KBM-7 (cell line): ENCODE results near the gene GPR132.
A peak's percentile ranks its signal among the peaks of the same experiment; 100 is the strongest.
"Not testable (repeated sequence)": the region's sequence is repeated elsewhere in the genome, so short reads cannot be mapped to it uniquely, and the experiment has no call there.

Experiments used
- DNase-seq: peaks from one replicate; pipeline ENCODE4 v3.0.0-alpha.2; 2015
- in situ Hi-C: fragments of 300-500 bp; cut with MboI; formaldehyde crosslinking; loops from 2 replicates; pipeline ENCODE4 v1.14.3; 2020; ENCODE audit warnings: low sequenced_read_pairs, low pct_unique_long_range_greater_than_20kb, mixed read lengths

The GPR132 gene

GRCh38 chr14:105092171-105093037, 27.2 kb upstream of the GPR132 start:
- DNase-seq, result no peak
- in situ Hi-C loops, result no loop called here

DNA sequence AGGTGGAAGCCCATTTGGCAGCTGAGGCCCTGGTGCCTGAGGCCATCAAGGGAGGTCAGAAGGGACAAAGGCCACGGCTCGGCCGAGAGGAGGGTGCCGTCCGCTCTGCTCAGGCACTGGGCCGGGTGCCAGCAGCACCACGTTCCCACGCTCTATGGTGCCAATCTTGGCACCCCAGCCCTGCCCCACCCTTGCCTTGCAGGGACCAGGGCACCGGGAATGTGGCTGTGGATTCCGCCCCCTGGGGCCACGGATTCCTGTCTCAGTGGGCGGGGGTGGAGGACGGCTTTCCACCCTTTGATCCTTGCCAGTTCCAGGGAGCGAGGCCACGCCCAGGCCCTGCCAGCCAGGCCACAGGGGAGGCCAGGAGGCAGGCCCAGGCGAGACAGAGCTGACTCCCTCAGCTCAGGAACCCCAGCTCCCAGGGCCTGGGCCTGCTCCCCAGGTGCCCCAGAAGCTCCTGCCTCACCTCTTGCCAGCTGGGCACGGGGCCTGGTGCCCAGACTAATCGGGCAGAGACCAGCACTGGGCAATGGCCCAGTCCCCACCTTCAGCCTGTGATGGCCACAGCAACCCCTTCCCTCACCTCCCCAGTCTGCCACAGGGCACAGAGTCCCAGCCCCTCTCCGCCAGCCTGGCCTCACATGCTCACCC, 26.4 kb upstream of the GPR132 start:
- no peak for DNase-seq
- in situ Hi-C loops, result no loop called here

DNA sequence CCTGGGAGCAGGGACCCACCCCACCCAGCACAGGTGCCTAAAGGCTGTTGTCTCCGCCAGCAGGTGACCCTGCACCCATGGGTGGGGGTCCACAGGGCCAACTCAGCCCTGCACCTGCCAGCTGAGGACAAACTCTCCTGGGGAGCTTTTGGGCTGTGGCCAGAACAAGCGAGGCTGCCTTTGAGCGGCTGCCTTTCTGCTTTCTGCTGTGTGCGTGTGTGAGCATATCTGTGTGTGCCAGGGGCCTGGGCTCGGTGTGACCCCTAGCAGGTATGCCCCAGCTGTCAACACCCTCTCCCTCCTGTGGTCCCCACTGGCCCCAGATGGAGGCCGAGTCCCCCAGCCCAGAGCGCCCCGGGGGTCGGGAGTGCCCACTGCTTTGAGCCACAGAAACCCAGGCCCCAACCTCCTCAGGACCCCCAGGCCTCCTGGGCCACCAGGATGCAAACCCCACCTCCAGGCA, 25.9 kb upstream of the GPR132 start:
- no peak for DNase-seq
- in situ Hi-C loops, result no loop called here

- in situ Hi-C loops, result no loop called here
- peak; percentile 88 for DNase-seq
These were observed 25.3 kb upstream of the GPR132 start for GRCh38 chr14:105090493-105091053.

- in situ Hi-C loops, result no loop called here
- no peak for DNase-seq
These were observed 24.7 kb upstream of the GPR132 start for GRCh38 chr14:105089746-105090492.

DNA sequence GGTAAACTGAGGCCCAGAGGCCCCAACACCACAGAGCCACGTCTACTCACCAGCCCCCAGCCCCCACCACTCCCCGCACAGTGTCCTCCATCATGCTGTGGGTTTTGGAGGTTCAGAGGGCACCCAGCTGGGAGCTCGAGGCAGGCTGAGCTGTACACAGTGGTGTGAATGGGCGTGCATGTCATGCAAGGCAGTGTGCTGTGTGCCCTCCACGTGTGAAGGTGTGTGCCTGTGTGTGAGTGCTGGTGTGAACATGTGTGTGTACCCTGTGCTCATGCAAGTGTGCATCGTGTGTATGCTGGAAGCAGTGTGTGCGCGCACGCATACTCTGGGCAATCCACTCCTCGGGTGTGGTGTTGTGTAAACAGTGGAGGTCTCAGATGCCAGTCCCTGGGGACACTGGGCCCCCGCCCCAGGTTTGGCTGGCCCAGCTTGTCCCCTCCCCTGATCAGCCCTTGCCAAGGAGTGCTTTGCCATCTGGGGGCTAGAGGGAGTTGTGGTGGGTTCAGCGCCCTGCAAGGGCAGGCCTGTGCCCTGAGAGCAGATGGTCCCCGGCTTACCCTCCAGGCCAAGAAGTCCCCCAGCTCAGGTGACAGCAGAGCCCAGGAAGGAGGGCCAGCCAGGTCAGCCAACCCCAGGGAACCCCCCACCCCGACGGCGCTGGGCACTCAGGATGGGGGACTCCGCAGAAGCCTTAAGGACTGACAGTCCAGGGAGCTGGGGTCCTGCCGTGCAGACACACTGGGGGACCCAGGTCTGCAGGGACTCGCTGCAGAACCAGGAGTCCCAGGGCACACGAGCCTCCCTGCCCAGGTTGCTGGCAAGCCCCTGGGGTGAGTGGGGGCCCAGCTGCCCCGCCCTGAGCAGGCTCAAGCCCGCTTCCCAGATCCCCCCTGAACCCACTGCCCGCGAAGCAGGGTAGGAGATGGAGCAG, 23.8 kb upstream of the GPR132 start:
- in situ Hi-C loops, result no loop called here
- DNase-seq, result no peak

GRCh38 chr14:105087963-105088811, 23.0 kb upstream of the GPR132 start:
- in situ Hi-C loops, result no loop called here

GRCh38 chr14:105087308-105087962, 22.2 kb upstream of the GPR132 start:
- no peak for DNase-seq
- in situ Hi-C loops, result no loop called here

More at GRCh38 chr14:105087963-105088811, 23.0 kb upstream of the GPR132 start:
- no peak for DNase-seq

- peak; percentile 84 for DNase-seq
- in situ Hi-C loops, result no loop called here
These were observed 21.6 kb upstream of the GPR132 start for GRCh38 chr14:105086833-105087307.

DNA sequence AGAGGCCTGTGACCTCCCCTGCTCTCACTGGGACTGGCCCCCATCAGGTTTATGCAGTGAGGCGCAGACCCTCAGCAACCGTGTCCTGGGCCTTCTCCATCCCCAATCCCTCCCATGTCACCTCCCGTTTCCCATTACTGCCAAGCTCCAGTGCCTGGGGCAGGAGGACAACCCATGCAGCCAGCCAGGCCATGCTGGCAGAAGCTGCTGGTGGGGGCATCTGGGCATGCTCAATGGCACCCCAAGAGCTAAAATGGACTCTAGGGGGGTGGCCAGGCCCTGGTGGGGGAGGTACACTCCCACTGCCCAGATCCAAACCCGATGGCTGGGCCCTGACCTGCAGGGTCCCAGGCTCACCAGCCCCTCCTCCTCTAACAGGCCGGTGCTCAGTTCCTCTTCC, 20.5 kb upstream of the GPR132 start:
- DNase-seq, result no peak
- in situ Hi-C loops, result no loop called here

GRCh38 chr14:105084741-105085571, 19.7 kb upstream of the GPR132 start:
- no peak for DNase-seq
- in situ Hi-C loops, result no loop called here

DNA sequence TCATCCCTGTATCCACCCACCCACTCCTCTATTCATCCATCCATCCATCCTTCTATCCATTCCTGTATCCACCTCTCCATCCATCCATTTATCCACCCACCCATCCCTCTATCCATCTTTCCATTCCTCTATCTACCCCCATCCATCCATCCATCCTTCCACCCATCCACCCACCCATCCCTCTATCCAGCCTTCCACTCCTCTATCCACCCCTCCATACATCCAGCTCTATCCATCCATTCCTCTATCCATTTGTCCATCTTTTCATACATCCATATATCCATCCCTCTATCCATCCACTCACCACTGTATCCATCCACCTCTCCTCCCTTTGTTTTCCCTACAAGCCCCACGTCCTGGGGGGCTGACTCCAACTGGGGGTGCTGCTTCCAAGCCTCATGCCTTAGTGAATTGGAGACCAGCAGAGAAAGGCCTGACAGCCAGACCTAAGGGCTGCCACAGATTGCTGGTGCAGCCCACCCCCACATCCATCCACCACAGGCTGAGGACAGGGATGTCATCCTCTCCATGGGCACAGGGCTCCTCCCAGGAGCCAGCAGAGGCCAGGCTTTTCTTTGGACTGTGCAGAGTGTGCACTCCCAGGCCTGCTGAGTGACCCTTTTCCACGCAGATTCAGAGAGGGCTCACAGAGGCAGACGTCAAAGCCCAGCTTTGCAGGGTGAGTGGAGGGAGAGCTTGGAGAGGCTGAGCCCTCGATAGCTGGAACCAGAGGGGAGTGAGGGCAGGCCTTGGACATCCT, 18.9 kb upstream of the GPR132 start:
- in situ Hi-C loops, result no loop called here
- DNase-seq, result no peak

DNA sequence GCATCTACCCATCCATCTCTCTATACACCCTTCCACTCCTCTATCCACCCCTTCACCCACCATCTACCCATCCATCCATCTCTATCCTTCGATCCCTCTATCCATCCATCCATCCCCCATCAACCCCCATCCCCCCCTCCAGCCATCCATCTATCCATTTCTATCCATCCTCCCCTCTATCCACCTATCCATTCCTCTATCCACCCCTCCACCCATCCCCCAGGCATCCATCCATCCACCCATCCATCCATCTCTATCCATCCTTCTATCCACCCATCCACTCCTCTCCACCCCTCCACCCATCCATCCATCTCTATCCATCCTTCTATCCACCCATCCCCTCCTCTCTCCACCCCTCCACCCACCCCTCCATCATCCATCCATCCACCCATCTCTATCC, 17.5 kb upstream of the GPR132 start:
- in situ Hi-C loops, result no loop called here
- DNase-seq, result no peak

GRCh38 chr14:105081473-105081872, 16.2 kb upstream of the GPR132 start:
- in situ Hi-C loops, DNase-seq: not testable (repeated sequence)

GRCh38 chr14:105080161-105080560, 14.9 kb upstream of the GPR132 start:
- in situ Hi-C loops, result no loop called here

GRCh38 chr14:105078294-105078693, 13.1 kb upstream of the GPR132 start:
- in situ Hi-C loops, result no loop called here
- no peak for DNase-seq

More at GRCh38 chr14:105080161-105080560, 14.9 kb upstream of the GPR132 start:
- no peak for DNase-seq
